GM18858 (cell line): ENCODE measurements around the gene DMKN.

Experiments
- ATAC-seq: cut with Tn5 transposase; IDR thresholded peaks from one replicate; pipeline ENCODE4 v1.9.1; 2021; ENCODE audit not compliant: unreplicated experiment

Gene DMKN

GRCh38 chr19:35513628-35514281, at the start of gene DMKN:
Gene DMKN (minus strand): TSS chr19:35513649. CDS start chr19:35513475, 174 bp downstream.
- ATAC-seq = no peak

GRCh38 chr19:35562776-35563175, 49.3 kb upstream of the DMKN start:
- ATAC-seq = no peak

DNA sequence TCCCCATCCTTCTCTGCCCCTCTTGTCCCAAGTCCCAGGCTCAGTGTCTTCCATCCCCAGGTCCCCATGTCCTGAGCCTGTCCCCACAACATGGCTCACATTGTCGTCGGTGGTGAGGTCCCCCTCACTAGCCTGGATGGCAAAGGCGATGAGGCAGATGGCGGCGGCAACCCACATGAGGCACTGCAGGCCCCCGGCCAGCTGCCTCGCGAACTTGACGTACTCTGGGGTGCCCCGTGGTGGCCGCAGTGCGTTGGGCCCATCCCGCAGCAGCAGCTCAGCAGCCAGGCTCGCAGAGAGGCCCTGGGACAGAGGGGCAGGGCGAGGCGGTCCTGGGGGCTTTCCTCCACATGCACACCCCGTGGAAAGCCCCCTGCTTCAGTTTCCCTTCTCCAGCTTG, 48.9 kb upstream of the DMKN start:
- ATAC-seq = no peak

- no peak for ATAC-seq
Measured at GRCh38 chr19:35561436-35561835, 48.0 kb upstream of the DMKN start.

DNA sequence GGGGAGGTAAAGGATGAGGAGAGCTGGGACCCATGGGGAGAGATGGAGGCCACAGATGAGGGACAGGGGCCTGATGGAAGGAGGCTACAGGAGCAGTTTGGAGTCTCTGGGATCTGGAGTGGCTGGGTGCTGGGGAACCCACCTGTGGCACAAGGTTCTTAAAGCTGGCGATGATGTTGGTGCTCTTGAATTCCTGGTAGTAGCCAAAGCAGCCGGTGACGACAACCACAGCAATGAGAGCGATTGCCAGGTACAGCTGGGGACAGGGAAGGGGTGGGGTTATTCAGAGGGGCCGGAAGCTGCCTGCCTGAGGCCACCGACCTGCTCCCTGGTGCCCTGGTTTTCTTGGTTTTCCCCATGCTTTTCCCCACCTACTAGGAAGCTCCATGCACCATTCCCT, 47.2 kb upstream of the DMKN start:
- ATAC-seq = no peak

DNA sequence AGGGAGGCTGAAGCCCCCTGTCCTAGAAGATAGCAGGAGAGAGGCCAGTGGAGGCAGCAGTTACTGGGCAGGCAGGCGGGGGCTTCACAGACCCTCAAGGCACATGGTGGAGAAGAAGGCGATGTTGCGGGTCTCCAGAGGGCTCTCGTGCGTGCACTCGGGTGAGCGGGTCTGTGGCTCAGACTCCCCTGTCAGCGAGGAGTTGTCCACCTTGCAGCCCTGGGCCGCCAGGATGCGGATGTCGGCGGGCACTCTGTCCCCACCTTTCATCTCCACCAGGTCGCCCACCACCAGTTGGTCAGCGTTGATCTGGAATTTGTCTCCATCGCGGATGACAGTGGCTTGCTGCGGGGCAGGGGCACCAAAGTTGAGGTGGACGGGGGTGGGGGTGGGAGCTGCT, 46.8 kb upstream of the DMKN start:
- no peak for ATAC-seq

GRCh38 chr19:35559781-35560180, 46.3 kb upstream of the DMKN start:
- no peak for ATAC-seq

GRCh38 chr19:35559281-35559659, 45.8 kb upstream of the DMKN start:
- no peak for ATAC-seq

DNA sequence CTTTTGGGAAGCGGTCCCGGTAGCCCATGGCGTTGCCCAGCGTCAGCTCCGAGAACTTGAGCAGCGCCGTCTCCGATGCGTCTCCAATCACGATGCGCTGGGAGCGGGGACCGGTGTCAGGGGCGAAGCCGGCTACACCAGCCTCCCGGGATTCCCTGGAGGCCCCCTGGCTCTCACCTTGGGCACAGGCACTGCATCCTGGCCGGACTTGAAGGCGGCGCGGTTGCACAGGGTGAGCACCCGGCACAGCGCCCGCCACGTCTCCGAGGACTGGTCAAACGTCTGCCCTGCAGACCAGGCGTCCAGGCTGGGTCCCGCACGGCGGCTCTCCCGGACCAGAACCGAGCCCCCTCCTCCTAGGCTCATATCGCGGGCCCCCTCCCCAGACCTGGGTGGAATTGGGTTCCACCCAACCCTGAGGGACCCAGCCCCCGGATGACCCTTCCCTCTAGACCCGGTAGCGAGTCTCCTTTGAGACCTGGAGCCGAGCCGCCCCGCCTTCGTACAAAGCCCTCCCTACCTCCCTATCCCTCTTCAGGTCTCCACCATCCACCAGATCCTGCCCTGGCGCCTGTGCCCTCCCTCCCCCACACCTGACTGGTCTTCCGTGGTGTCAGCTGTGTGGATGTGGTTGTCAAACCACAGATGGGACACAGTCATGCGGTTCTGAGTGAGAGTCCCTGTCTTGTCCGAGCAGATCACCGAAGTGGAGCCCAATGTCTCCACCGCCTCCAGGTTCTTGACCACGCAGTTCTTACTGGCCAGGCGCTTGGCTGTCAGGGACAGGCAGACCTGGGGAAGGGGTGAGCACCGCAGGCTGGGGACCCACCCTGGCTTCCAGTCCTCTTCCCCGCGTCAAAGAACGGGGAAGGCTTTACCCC, 45.2 kb upstream of the DMKN start:
- ATAC-seq = no peak

- no peak for ATAC-seq
Measured at GRCh38 chr19:35557539-35558399, 44.3 kb upstream of the DMKN start.

DNA sequence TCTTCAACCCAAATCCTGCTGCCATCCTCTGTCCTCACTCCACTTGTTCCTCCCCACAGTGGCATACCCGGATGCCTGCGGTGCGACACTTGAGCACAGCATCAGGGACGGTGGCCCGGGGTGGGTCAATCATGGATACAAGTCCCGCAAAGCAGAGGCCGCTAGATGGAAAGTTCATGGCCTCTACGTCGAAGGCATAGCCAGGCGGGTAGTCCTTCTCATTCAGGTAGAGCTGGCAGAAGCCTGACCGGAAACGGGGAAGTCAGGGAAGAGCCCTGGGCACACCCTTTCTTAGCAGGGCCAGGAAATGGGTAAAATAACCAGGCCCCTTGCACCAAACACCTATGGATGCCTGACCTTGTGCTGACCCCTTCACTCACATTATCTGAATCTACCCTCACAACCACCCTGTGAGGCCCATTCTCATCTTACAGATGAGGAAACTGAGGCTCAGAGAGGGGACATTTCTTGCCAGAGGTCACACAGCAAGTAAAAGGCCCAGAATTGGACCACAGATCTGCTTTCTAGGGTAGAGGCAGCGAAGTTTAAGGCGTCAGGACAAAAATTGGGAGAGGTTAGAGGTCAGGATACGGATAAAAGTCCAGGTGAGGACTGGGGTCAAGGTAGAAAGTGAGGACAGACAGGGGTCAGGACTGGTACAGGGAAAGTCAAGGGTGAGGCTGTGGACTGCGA, 43.5 kb upstream of the DMKN start:
- no peak for ATAC-seq

GRCh38 chr19:35556025-35556590, 42.7 kb upstream of the DMKN start:
- no peak for ATAC-seq

DNA sequence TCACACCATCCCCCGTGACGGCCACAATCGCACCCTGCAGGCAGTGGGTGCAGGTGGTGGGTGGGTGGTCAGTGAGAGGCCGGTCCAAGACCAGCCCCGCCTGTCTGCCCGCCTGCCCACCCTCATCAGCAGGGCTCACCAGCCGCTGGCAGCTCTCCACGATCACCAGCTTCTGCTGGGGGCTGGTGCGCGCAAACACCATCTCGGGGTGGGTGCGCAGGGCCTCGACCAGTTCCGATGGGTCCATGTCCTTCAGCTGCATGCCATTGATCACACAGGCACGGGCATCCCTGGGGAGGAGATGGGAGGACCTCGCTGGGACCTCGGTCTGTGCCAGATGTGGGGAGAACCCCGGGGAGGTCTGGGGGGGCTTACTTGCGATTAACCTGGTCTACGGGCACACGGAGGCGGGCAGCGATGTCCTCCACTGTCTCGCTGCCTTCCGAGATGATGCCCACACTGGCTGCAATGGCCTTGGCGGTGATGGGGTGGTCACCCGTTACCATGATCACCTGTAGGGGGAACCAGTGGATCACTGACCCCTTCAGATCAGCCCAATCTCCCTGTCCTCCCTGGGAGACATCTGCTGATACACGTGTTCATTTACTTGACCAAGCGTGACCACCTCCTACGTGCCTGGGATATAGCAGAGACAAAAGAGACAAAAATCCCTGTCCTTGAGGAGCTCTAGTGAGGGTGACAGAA, 42.0 kb upstream of the DMKN start:
- ATAC-seq = no peak

- no peak for ATAC-seq
Measured at GRCh38 chr19:35554076-35554475, 40.6 kb upstream of the DMKN start.

DNA sequence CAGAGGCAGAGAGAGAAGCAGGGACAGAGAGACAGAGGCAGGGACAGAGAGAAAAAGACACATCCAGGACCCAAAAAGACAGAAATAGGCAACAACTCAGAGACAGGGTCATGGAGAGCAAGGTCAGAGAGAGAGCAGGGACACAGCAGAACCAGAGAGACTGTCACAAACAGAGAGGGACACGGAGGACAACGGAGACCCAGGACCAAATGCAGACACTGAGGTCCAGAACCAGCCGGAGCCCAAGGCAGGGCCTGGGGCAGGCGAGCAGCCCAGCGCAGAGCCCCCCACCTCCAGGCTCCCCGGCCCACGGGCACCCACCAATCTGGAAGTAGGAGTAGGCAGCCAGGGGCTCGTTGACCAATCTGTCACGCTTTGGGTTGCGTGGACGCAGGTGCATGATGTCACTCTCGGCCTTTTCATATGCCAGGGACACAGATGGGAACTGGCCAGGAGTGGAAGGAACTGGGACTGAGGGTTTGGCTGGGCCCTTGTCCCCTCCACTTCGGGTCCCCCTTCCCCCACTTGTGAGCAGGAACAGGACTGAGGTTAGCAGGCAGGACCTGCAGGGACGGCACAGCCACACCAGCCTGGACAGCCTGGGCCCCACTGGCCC, 40.0 kb upstream of the DMKN start:
- no peak for ATAC-seq

DNA sequence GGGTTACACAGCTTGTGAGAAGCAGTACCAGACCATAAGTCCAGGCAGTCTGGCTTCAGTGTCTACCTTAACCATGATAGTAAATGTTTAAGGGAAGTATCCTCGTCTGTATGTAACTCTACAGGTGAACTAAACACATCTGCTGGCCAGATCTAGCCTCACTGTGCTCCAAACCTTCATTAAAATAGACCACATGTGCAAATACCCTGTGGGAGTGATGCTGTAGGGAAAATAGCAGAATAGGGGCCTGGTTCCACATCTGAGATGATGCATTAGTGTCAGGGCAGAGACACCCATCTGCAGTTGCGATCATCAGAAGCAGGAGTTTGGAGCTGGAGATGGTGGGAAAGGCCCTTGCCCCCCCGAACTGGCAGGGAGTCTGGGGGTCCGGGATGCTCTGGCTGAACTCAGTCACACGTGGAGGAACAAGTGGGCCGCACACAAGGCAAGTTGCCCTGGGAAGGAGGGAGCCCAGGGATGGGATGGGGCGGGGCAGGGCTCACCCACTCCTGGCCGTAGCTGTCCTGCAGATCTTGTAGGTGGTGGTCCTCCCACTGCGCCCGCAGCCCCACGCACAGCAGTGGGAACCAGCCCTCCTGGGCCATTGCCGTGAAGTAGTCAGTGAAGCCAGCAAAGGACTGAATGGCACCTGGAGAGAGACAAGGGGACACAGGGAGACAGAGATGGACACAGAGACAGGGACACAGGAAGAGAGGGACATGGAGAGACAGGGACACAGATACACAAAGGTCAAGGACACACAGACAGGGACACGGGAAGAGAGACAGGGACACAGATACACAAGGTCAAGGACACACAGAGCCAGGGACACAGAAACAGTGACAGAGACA, 39.3 kb upstream of the DMKN start:
- ATAC-seq = no peak

DNA sequence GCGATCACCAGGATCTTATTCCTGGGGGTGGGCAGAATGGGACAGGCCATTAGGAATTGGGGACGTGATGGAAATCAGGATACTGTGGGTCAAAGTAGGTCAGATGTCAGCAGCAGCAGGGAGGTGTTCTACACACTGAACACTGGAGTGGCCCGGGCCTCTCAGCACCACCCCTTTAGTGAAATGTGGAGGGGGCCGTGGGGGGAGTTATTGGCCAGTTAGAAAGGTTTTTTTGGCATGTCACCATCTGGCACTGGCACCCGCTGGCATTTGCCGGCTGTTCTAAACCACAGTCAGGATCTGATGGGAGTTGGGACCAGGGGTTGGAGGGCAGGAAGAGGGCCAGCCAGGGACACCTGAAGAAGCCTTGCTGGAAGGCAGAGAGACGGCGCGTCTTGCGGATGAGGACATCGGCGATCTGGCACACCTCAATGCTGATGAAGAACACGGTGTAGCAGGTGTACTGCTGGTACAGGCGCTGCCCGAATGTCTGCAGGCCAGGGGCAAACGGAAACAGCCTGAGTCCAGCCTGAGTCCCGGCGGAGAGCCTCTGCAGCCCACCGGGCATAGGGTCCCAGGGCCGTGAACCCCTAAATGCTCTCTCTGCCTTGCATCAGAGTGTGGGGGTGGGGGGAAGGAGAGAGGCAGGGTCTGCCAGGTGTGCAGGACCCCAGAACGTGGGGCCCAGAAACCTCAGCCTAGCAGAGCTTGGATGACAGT, 37.8 kb upstream of the DMKN start:
- ATAC-seq = no peak
